Stimulated activated CD4-positive, alpha-beta T cell treated with anti-CD3 and anti-CD28 coated beads, Interleukin-1b, Interleukin-23, amount 100 ng/mL, for 4 hours (primary cell): ENCODE results near the gene PPP4R3A.
"Not testable (repeated sequence)": the region's sequence is repeated elsewhere in the genome, so short reads cannot be mapped to it uniquely, and the experiment has no call there.

Source experiments
- DNase-seq, 2 donors: peaks; one replicate each; pipeline ENCODE4 v3.0.0-alpha.2; 2020; ENCODE audit warnings: low read depth in 2 of 2

The PPP4R3A gene

GRCh38 chr14:91409240-91409639 is 100.9 kb downstream of the PPP4R3A start:
- DNase-seq, result not testable (repeated sequence)
